GM18507 (cell line): ENCODE results near the gene TBXA2R.
"Not testable (repeated sequence)": the region's sequence is repeated elsewhere in the genome, so short reads cannot be mapped to it uniquely, and the experiment has no call there.

Experiments
- DNase-seq: peaks from one replicate; pipeline ENCODE4 v3.0.0; 2011; ENCODE audit warnings: low read depth; ENCODE audit not compliant: insufficient read length; ENCODE audit errors: extremely low spot score
- FAIRE-seq: peaks from 2 replicates; lab custom pipeline; 2011; peaks lifted over from hg19 to GRCh38; lab: Jason Lieb, UNC

The TBXA2R gene

DNA sequence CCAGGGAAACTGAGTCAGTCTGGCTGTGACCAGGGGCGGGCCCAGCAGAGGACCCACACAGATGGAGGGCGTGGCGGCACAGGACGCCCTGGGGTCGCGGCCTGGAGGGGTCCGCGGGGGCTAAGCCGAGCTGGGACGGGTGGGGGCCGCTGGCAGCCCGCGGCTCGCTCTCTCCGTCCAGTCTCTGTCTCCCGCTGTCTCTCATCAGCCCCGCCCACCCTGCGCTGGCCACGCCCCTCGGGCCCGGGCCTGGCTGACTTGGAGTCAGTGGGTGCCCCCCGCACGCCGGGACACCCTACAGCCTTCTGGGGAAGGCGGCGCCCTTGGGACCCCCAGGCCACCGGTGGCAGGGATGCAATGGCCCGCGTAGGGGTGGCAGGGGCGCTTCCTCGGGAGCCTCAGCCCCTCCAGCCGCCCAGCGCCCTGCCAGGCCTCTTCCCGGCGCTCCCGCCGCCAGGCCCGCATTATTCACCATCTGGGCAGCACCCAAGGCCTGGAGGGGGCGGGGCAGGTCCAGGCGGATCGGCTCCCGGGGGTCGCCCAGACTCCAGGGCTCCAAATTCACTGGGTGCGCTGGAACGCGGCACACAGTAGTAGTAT, at the start of gene TBXA2R:
TBXA2R (minus strand) TSS at position 186 of the 600 bp plus-strand sequence. CDS start 6,241 bp downstream, outside the sequence.
- FAIRE-seq (no peak), DNase-seq (no peak)

DNA sequence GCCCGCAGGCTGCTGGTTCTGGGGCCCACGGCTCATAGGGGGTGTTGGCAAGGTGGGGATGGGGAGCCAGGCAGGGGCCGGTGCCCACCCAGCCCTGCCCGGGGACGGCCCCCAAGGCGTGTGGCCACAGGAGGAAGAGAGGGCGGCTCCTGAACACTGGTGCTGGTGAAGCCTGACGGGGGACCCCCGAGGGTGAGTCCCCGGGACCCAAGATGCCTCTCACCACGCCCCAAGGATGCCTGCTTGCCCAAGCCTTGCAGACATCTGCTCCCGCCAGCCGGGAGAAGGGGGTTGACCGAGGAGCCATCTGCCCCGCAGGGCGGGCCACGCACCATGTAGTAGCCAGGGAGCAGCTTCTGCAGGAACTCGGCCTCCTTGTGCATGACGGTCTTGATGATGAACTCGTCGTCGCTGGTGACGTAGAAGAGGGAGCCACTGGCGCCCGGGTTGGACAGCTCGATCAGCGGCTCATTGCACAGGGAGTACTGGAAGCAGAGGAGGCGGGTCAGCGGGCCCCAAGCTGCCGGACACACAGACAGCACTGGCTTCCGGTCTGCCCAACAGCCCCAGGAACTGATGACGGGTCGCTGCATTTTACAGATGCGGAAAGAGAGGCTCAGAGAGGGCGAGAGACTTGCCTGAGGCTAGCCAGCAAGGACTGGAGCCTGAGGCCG, 49.5 kb upstream of the TBXA2R start:
- FAIRE-seq, result no peak
- no peak for DNase-seq

GRCh38 chr19:3655402-3656072, 48.9 kb upstream of the TBXA2R start:
- FAIRE-seq, result no peak
- no peak for DNase-seq

GRCh38 chr19:3653865-3654513, 47.3 kb upstream of the TBXA2R start:
- DNase-seq (no peak), FAIRE-seq (no peak)

GRCh38 chr19:3653081-3653795, 46.6 kb upstream of the TBXA2R start:
- FAIRE-seq, result no peak
- no peak for DNase-seq

- no peak for FAIRE-seq
These were observed 45.7 kb upstream of the TBXA2R start for GRCh38 chr19:3652422-3652821.

DNA sequence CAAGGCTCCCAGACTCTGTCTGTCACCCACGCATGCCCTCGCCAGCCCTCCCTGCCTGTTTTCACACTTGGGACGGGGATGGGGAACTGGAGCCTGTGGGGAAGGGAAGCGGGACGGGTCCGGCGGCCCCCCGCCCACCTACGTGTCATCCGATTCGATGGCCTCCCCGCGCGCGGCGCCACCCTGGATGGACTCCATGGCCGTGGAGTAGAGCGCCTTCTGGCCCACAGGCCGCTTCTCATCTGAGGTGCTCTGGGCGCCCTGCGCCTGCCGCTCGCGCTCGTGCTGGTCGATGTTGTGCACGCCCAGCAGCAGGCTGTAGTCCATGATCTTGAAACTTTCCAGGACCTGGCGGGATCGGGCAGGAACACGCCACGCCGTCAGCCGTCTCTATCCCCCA, 45.0 kb upstream of the TBXA2R start:
- no peak for DNase-seq
- no peak for FAIRE-seq

More at GRCh38 chr19:3652422-3652821, 45.7 kb upstream of the TBXA2R start:
- no peak for DNase-seq

DNA sequence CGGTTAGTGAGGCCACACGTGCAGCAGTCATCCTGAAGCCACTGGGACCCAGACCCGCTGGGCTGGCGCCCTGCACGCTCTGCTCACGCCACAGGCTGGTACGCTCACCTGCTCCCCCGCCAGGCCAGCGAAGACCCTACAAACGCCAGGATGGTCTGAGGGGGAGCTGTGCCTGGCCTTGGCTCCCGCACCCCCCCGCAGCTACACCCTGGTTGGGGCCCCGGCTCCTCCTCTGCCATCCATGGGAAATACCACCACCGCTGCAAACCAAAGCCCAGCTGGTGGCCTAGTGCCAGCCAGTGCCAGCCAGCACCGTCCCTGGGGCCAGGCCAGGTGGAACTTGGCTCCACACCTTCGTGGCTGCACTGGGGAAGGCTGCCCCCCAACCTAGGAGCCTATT, 43.2 kb upstream of the TBXA2R start:
- FAIRE-seq (no peak), DNase-seq (no peak)

- FAIRE-seq, result no peak
- no peak for DNase-seq
These were observed 41.6 kb upstream of the TBXA2R start for GRCh38 chr19:3648037-3648905.

- not testable (repeated sequence) for FAIRE-seq, DNase-seq
These were observed 40.4 kb upstream of the TBXA2R start for GRCh38 chr19:3647102-3647501.

- FAIRE-seq (no peak), DNase-seq (no peak)
These were observed 39.8 kb upstream of the TBXA2R start for GRCh38 chr19:3646336-3647092.

DNA sequence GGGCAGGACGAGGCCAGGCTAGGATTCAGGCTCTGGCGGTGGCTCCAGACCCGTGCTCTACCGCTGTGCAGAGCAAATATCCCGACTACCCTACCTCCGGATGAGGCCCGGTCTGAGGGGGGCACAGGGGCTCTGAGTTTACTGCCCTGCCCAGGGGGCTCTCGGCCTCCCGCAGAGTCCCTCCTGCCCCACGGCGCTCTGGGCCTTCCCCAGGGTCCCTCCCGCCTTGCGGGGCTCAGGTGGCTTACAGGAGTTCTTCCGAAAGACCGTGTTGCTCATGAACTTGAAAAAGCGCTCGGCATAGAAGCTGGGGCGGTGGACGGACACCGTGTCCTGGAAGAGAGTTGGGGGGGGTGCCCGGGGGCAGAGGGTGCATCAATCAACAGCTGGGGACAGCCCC, 39.1 kb upstream of the TBXA2R start:
- DNase-seq (no peak), FAIRE-seq (no peak)

GRCh38 chr19:3645067-3645396, 38.4 kb upstream of the TBXA2R start:
- DNase-seq (no peak), FAIRE-seq (no peak)

DNA sequence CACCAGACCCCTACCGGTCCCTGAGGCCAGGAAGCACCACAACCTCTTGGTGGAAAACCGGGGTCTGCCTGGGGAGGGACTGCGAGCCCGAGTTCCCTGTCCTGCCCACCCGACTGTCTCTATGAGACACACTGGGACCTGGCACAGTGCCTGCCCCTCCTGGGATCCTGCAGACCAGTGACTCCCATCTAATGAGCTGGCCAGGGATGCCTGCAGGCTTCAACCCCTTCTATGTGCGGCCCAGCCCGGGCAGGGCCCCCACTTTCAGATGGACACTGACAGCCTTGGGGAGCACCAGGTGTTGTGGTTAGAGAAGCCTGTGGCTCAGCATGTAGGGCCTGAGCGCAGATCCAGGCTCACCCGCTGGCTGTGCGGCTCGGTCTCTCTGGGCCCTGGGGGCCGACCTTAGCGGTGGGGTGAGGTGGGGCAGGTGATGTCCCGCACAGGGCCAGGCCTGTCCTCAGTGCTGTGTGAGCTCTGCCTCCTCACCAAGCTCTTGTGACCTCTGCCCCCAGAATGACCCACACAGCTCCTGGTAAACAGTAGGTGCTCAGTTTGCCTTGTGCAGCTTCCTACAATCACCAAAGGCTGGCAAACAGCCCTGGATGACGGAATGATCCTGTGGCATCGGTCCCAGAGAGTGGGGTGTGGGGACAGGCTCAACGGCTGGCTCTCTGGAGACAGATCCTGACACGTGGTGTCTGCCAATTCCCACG, 37.8 kb upstream of the TBXA2R start:
- no peak for FAIRE-seq
- DNase-seq, result no peak

DNA sequence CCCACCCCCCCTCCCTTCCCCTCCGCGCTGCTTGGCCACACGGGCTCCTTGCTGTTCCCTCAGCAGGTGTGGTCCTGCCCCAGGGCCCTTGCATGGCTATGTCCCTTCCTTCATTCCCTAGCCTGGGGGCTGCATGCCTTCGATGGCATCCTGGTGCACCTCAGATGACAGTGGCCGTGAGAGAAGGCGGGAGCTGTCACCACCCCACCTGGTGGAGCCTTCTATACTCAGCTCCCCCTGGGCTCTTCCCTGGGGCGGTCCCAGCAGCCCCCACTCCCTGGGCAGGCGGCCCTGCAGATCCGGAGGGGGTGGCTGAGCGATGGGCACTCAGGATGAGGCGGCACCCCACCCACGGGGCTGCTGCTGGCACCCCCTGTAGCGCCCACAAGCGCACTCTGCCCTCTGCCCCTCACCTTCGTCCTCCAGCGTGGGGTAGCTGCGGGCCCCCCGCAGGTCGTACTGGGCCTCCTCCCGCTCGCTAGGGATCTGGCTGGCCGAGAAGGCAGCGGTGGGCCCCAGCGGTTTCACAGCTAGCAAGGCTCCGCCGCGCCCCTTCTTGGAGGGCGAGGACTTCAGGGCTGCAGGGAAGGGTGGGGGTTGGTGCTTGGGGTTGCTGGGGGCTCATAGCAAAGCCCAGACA, 37.1 kb upstream of the TBXA2R start:
- FAIRE-seq, result no peak

DNA sequence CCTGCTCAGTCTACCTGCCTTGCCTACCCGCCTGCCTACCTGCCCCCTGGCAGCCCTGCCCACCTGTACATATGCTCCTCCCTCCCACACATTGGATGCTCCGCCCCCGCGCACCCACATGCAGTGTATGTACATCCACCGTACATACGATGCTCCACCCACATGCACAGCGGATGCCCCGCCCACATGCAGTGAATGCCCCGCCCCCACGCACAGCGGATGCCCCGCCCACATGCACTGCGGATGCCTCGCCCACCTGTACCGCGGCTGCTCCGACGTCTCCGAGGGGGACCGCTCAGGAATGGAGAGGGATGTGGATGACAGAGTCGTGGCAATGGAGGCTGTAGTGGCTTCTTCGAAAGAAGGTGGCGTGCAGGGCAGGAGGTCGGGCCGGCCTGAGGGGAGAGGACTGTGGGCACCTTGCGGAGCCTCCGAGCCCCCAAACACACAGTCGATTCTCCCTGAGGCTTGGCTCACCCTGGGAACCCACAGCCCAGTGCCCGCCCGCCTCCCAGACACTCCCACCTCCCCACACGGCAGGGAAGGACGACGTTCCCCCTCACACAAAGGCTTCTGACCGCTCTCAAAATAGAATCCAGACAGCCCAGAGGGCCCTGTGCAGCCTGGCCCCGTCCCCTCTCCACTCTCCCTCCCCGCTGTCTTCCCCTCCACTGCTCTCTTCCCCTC, 36.5 kb upstream of the TBXA2R start:
- DNase-seq (no peak), FAIRE-seq (no peak)

More for the DNA sequence above, 37.1 kb upstream of the TBXA2R start:
- no peak for DNase-seq

DNA sequence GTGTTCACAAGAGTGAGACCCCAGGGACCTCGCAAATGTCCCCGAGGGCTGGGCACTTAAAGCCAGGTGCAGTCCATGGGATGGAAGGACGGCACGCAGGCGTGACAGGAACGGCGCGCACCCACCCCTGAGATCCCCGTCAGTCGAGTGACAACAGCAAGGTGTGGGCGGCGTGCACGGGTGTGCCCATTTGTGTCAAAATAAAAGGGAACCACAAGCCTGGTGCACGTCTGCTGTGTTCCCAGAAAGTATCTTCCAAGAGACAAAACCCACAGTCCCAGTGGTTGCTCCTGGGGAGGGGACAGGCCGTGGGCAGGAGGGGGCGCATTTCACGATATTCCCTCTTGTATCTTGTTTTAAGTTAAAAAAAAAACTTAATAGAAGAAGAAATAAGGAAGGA, 35.6 kb upstream of the TBXA2R start:
- no peak for DNase-seq
- no peak for FAIRE-seq
